GM21576 (cell line): Measurements from ENCODE around the gene CAST.
"Not testable (repeated sequence)": the region's sequence is repeated elsewhere in the genome, so short reads cannot be mapped to it uniquely, and the experiment has no call there.

Experiments
- ATAC-seq: cut with Tn5 transposase; IDR thresholded peaks from one replicate; pipeline ENCODE4 v1.9.1; 2021; ENCODE audit warnings: mild to moderate bottlenecking, moderate library complexity; ENCODE audit not compliant: unreplicated experiment

CAST gene

GRCh38 chr5:96661855-96662724 is at the start of gene CAST:
Gene CAST, plus strand, starts transcription at chr5:96662376. Its CDS starts 47 bp downstream, at chr5:96662423.
- ATAC-seq, result peak; percentile 62

GRCh38 chr5:96614110-96614691 is 48.0 kb upstream of the CAST start:
- ATAC-seq, result no peak

- ATAC-seq, result no peak
Measured at GRCh38 chr5:96615223-96615622, 47.0 kb upstream of the CAST start.

GRCh38 chr5:96616801-96617200 is 45.4 kb upstream of the CAST start:
- no peak for ATAC-seq

DNA sequence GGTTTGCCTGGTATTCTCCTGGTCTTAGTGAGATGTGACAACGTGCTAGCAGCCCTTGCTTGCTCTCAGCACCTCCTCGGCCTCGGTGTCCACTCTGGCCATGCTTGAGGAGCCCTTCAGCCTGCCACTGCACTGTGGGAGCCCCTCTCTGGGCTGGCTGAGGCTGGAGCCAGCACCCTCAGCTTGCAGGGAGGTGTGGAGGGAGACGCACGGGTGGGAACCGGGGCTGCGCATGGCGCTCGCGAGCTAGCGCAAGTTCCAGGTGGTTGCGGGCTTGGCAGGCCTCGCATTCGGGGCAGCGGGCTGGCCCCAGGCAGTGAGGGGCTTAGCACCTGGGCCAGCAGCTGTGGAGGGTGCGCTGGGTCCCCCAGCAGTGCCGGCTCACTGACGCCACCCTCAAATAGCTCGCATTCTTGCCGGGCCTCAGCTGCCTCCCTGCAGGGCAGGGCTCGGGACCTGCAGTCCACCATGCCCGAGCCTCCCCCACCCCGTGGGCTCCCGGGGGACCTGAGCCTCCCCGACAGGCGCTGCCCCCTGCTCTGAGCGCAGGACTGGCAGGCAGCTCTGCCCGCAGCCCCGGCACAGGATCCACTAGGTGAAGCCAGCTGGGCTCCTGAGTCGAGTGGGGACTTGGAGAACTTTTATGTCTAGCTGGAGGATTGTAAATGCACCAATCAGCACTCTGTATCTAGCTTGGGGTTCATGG is 43.7 kb upstream of the CAST start:
- ATAC-seq, result not testable (repeated sequence)

- no peak for ATAC-seq
Measured at GRCh38 chr5:96619946-96620345, 42.2 kb upstream of the CAST start.

DNA sequence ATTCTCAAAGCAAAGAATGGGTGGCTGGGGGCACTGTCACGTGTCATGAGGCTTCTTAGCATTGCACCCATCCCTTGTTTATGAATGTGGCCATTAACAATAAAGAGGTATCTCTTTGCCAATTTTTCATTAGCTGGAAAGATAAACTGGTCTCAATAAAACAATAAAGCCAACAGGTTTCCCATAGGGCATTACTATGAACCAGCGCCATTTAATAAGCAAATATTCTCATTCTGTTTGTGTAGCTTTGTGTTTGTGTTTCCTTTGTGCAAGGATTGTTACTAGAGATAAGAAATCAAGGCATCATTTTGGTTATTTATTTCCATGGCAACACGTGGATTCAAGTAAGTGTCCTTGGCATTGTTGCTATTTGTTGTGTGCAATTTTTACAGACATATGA is 37.6 kb upstream of the CAST start:
- ATAC-seq, result no peak

DNA sequence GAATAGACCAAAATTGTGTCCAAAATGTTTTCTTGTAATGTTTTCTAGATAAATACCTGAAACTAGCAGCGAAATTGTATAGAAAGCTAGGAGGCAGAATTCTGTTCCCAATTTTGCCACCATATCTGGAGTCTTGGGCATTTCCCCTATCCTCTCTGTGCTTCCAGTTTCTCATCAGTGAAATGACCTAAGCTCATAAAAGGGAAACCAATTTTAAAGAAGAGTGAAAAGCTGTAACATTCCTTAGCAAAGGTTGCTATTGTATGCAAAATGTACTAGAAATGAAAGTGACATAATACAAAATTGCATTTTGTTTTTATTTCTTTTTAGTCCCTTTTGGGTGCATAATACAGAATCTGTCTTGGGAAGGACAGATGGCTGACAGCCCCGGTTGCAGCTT is 36.8 kb upstream of the CAST start:
- no peak for ATAC-seq

DNA sequence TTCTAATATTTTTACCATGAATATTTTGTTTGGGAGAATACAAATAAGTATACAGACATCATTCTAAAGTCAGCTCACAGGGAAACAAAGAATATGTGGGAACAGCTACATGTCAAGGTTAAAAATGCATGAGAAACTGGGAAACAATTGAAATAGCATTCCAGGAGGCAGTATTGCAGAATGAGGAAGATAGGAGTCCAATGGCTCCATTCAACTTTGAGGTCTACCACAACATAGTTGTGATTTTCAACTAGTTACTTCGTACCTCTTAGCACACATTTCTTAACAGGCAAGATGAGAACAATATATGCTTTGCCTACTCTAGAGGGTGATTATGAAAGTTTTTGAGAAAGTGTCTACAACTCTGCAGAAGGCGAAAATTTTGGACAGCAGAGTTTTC is 35.2 kb upstream of the CAST start:
- no peak for ATAC-seq

DNA sequence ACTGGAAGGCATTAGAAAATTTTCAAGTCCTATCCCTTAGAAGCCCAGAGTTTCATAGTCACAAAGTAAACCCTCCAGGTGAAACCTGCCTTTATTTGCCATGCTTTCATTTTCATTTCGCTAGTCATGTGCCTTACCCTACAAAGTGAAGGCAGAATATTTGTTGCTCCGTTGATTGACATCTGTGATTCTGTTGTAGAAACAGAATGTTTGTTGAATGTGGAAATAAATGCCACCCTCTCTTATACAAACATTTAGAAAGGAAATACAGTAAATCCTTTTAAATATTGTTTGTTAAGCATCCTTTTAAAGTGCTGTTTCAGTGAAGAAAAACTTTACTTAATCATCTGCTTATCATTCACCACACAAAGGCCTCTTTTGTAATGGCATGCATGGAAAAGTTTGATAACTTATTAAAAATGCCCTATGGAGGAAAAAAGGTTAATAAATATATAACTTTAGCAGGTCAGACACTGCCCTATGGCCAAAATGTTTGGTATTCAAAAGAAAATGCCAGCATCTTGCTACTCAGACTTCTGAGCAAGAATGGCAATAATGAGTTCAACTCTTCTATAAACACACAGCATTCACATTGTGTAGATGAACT is 34.3 kb upstream of the CAST start:
- ATAC-seq, result no peak

GRCh38 chr5:96628406-96628805 is 33.8 kb upstream of the CAST start:
- no peak for ATAC-seq

DNA sequence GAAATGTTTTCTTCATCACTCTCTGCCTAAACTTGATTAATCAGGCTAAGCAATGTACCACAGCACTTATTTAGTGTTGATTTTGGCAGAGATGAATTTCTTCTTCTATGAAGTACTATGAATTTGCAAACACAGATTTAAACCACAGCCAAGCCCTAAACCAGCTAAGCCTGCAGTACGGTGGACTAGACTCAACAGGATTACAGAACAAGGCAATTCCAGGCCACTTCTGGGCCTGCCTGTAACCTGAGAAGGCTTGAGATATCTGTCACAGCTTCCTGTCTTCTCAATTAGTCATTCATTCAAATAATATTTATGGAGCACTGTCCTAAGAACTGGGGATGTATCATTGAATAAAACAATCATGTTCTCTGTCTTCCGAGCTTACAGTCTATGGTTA is 32.4 kb upstream of the CAST start:
- ATAC-seq, result no peak

DNA sequence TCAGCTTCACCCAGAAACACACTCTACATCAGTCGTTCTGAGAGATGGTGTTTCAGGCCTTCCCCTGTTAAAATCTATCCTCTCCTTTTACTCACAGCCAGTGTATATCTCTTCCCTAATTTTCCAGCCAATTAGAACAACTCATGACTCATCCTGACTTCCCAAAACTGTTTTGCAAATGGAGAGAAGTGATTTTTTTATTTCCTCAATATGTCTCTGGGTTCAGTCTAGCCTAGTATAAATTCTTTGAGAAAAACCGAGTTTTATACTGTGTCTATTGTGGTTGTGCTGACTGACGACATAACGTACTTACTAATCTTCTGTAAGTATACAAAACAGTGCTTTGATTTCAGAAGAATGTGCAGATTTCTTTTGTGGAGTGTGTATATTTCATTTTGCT is 28.4 kb upstream of the CAST start:
- no peak for ATAC-seq

DNA sequence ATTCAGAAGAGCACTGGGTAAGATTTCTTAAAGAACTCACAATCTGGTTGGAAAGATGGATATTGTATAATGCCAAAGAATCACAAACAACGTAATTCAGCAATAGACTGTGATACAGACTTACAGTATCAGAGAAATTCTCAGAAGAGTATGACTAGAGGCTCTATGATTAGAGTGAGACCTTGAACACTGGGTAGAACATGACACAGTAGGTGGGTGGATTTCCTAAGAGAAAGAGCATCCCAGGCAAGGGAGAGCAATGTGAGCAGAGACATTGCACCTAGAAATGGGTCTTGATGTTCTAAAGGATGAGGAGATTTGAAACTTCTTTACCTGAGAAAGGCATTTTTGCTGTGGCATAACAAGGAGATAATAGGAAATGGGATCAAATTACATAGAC is 27.3 kb upstream of the CAST start:
- ATAC-seq, result no peak

DNA sequence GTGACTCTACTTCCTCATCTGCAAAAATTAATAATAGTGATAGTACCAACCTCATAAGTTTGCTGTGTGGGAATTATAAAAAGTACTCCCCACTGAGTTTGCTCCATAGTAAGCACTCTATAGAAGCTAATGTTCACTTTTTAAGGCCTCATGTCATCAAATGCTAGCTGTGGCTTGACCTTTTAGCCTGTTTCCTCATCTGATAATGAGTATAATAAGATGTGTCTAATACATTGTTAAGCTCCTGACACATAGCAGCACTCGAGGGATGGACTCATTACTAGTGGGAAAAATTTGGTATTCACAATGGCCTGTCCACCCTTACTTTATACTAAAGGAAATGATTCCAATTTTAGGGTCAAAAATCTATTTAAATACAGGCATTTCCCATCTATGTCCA is 26.1 kb upstream of the CAST start:
- ATAC-seq, result no peak

DNA sequence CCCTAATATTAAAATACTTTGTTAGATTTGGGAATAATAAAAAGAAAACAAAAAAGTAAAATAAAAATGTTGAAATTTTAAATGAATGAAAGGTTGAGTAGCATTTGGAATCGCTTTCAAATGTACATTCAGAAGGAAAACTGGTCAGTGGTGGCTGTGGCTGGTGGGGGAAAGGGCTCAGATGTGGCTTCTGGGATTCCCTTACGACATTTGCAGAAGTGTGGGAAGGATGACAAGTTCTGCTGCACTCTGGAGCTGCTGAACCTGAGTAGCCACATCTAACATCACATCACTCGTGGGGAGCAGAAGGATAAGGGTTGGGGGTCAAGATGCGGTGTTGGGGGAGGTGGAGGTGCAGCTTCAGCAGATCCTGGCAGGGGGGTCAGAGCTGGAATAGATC is 25.6 kb upstream of the CAST start:
- ATAC-seq, result no peak

DNA sequence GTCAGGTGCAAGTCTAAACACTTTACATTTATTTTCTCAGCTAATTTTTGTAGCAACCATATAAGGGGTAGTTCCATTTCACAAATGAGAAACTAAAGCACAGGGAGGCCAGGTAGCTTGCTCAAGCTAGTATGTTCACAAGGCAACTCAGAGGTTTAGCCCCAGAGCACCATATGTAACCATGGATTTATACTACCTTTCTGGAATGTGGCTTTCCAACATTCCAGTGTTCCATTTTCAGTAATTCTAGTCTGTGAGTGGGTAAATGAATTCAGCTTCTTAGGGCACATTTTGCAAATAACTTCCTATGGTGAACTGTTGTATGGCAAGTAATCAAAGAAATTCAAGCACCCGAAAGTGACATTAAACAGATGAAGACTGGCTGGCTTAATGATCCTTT is 25.0 kb upstream of the CAST start:
- ATAC-seq, result no peak

DNA sequence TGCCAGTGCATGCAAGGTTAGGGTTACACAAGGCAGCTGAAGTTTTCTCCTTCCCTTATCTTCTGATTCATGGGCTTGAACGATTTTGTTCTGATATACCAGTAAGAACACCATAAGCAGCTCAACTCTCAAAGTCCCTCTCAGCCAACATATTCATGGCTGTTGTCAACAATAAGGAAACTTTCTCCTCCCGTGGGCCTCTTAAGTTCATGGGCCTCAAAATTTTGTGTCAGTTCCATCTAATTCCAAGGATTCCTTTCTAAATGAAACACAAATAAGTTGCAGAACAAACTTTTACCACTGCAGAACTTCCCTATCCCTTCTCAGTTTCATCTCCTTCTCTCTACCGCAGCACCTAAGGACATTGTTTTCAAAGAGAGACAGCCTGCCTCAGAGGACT is 23.6 kb upstream of the CAST start:
- ATAC-seq, result no peak

DNA sequence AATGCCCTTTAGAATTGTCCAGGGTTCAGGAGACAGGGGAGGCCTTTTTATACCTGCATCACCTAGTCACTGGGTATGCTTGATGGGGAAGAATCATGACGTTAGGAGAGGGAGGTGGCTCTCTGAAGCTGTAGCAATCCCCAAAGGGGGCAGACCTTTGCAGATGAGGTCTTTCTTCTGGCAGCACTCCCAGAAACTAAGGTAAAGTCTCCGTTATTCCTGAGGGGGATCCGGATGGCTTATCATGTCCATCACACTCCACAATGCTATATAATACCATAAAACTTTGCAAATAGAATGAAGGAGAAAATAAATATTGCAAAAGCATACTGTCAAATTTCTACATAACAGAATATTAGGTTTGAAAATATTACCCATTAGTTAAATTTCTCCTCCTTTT is 21.5 kb upstream of the CAST start:
- ATAC-seq, result no peak

DNA sequence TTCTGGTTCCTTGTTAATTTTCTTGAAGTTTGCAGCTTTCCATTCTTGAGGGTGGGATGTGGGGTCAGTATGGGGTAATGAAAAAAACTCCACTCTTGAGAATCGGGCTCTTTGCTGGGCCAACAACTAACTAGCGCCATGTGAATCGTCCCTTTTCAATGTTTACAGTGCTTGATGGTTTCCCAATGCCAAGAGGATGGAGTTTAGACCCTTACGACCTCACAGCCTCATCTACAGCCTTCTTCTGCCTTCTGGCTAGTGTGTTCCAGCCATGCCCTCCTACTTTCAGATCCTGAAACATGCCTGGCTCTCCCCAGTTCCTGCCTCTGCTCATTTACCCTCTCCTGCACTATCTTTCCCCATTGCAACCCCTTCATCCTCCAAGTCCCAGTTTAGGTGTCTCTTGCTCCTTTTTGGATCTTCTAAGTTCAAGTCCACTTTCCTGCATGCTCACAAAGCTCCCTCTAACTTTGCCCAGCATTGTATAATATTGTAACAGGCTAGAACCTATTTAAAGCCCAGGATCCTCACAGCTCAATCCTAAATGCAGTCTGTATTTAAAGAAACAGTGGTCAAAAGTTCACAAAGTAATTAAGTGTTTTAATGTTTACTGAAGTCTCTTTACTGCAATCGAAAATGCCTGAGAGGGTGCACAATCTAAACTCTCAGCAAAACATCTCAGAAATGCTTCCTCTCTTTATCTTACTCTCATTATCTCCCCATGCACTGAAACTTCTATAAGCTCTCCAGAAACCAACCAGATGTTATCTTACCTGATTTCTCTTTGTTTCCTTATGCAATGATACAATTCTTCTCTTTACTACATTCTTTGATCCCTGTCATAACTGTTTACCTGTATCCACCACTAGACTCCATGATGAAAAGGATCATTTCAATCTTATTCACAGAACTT is 20.6 kb upstream of the CAST start:
- no peak for ATAC-seq

- ATAC-seq, result no peak
Measured at GRCh38 chr5:96642281-96642640, 19.9 kb upstream of the CAST start.
